ENCODE results near the gene GRK3. TPM values are rescaled to one million over a fixed set of nuclear protein-coding genes. Genes with fewer than 3 reads are reported as not detected.

Gene GRK3
- total RNA-seq, 1 experiment from 2014 or later = 0.37 TPM

DNA sequence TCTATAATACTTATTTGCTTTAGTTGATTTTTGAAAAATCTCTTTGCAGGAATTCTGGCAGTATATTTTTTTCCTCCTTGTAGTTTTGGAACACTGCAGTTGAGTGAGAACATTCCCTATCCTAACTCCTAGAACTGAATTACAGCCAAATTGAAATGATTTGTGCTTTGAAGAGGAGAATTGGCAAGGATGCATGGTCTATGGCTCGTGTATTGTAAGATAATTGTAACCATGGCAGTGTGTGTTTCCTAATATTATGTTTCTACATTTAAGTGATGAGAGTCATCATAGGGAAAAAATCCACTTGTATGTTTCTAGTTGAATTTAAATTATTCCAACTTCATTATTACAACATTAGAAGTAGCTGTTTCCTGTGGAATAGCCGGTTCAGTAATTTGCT is 96.6 kb downstream of the GRK3 start:
- no peaks in the 10 kb centered on the region for H3F3A ChIP-seq (ENCODE audit: insufficient read depth, low read depth)
- TF ChIP-seq, protein P1, sequence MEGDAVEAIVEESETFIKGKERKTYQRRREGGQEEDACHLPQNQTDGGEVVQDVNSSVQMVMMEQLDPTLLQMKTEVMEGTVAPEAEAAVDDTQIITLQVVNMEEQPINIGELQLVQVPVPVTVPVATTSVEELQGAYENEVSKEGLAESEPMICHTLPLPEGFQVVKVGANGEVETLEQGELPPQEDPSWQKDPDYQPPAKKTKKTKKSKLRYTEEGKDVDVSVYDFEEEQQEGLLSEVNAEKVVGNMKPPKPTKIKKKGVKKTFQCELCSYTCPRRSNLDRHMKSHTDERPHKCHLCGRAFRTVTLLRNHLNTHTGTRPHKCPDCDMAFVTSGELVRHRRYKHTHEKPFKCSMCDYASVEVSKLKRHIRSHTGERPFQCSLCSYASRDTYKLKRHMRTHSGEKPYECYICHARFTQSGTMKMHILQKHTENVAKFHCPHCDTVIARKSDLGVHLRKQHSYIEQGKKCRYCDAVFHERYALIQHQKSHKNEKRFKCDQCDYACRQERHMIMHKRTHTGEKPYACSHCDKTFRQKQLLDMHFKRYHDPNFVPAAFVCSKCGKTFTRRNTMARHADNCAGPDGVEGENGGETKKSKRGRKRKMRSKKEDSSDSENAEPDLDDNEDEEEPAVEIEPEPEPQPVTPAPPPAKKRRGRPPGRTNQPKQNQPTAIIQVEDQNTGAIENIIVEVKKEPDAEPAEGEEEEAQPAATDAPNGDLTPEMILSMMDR (conservative IDR thresholded peaks at IDR 0.05) = no peak
- no peak for TF ChIP-seq EZH2 (IDR thresholded peaks at IDR 0.05; ENCODE audit: low read depth)
- H3K79me2 ChIP-seq (ENCODE audit: low read depth) = no peaks in the 10 kb centered on the region
- no peak overlapping the region for H3K4me2 ChIP-seq
- H2AFZ ChIP-seq = no peak overlapping the region
- no peak overlapping the region for H3K4me3 ChIP-seq
- no peaks in the 10 kb centered on the region for H3K36me3 ChIP-seq (ENCODE audit: low read depth)
- no peaks in the 10 kb centered on the region for H3K9me3 ChIP-seq (ENCODE audit: insufficient read depth, low read depth)
- no peak for DNase-seq
- H3K27ac ChIP-seq = no peak overlapping the region
- ChIA-PET CTCF (no interaction called here), POLR2A (ENCODE audit: unreplicated experiment) (no interaction called here)
- no TSS peak for BruUV-seq (replicated peaks)
- H3K27me3 ChIP-seq (ENCODE audit: insufficient read depth, low read depth) = peaks cover 7% of the 10 kb centered on the region; the same call in 1 of the 2 replicates
- no peaks in the 10 kb centered on the region for H3K4me1 ChIP-seq (replicated peaks; ENCODE audit: insufficient read depth)
- intact Hi-C loops (cut with micrococcal nuclease; ENCODE audit: unreplicated experiment) = no loop called here
- no peaks in the 10 kb centered on the region for H4K20me1 ChIP-seq (ENCODE audit: insufficient read depth)
- no peaks in the 10 kb centered on the region for H3K9me2 ChIP-seq (ENCODE audit: insufficient read depth)

DNA sequence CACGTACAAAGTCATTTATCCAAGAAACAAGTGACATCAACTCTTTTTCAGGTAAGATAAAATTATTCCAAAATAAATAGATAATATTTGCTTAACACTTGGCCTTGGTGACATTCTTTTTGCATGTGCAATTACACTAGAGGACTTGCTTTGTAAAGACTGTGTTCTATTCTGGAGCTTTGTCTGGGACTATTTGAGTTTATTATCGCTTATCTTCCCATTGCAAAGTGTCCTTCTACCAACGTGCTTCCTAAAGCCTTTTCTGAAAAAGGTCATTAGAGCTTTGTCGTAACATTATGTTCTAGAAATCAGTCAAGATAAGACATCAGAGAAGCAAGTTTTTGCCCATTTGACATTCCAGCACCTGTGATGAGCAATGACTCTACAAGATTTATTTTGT is 99.2 kb downstream of the GRK3 start:
- H3K4me2 ChIP-seq = no peak overlapping the region
- no peak for TF ChIP-seq EZH2 (IDR thresholded peaks at IDR 0.05; ENCODE audit: low read depth)
- TF ChIP-seq, protein P1 (conservative IDR thresholded peaks at IDR 0.05) = no peak

DNA sequence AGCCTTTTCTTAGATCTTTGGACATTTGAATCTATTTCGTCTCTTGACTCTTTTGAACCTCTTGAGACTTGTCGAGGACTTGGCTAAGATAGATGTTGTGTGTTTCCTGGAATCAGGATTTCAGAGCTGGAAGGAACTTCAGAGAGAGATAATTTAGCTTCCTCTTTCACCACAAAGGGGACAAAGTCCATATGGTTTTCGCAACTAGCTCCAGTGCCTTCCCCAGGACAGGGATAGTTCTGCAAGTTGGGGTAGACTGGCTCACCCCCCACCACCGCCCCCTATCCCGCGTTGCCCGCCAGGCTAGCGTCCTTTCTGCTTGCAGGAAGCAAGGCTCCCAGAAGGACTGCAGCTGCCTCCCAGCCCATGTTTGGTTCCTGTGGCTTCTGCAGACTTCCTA is 101.8 kb downstream of the GRK3 start:
- Histone ChIP-seq H3K27ac (no peak overlapping the region), H3K4me1 (replicated peaks; ENCODE audit: insufficient read depth) (no peaks in the 10 kb centered on the region), H3K79me2 (ENCODE audit: low read depth) (no peaks in the 10 kb centered on the region), H3K4me2 (no peak overlapping the region), H2AFZ (no peak overlapping the region), H4K20me1 (ENCODE audit: insufficient read depth) (no peaks in the 10 kb centered on the region), H3K27me3 (ENCODE audit: insufficient read depth, low read depth) (peaks cover 7% of the 10 kb centered on the region; the same call in 1 of the 2 replicates), H3K9me2 (ENCODE audit: insufficient read depth) (no peaks in the 10 kb centered on the region), H3F3A (ENCODE audit: insufficient read depth, low read depth) (no peaks in the 10 kb centered on the region), H3K4me3 (no peak overlapping the region), H3K9me3 (ENCODE audit: insufficient read depth, low read depth) (no peaks in the 10 kb centered on the region), H3K36me3 (ENCODE audit: low read depth) (no peaks in the 10 kb centered on the region)
- no peak for DNase-seq
- ChIA-PET POLR2A (ENCODE audit: unreplicated experiment) (no interaction called here), CTCF (interaction anchor here (0.7 kb wide), 1 partner anchor 57 kb away, joined by 3 read pairs; no protein-coding TSS in a partner anchor)
- TF ChIP-seq EZH2 (IDR thresholded peaks at IDR 0.05; ENCODE audit: low read depth) = no peak
- BruUV-seq (replicated peaks) = no TSS peak
- intact Hi-C loops (cut with micrococcal nuclease; ENCODE audit: unreplicated experiment) = no loop called here

More for the DNA sequence above, 99.2 kb downstream of the GRK3 start:
- Histone ChIP-seq H4K20me1 (ENCODE audit: insufficient read depth) (no peaks in the 10 kb centered on the region), H3K4me3 (no peak overlapping the region), H3K79me2 (ENCODE audit: low read depth) (no peaks in the 10 kb centered on the region), H3K27me3 (ENCODE audit: insufficient read depth, low read depth) (peaks cover 7% of the 10 kb centered on the region; the same call in 1 of the 2 replicates), H3F3A (ENCODE audit: insufficient read depth, low read depth) (no peaks in the 10 kb centered on the region), H3K4me1 (replicated peaks; ENCODE audit: insufficient read depth) (no peaks in the 10 kb centered on the region), H3K27ac (no peak overlapping the region), H2AFZ (no peak overlapping the region), H3K9me2 (ENCODE audit: insufficient read depth) (no peaks in the 10 kb centered on the region), H3K9me3 (ENCODE audit: insufficient read depth, low read depth) (no peaks in the 10 kb centered on the region), H3K36me3 (ENCODE audit: low read depth) (no peaks in the 10 kb centered on the region)
- no peak for DNase-seq
- intact Hi-C loops (cut with micrococcal nuclease; ENCODE audit: unreplicated experiment) = no loop called here
- POLR2A ChIA-PET (ENCODE audit: unreplicated experiment) = no interaction called here
- CTCF ChIA-PET = no interaction called here
- no TSS peak for BruUV-seq (replicated peaks)

DNA sequence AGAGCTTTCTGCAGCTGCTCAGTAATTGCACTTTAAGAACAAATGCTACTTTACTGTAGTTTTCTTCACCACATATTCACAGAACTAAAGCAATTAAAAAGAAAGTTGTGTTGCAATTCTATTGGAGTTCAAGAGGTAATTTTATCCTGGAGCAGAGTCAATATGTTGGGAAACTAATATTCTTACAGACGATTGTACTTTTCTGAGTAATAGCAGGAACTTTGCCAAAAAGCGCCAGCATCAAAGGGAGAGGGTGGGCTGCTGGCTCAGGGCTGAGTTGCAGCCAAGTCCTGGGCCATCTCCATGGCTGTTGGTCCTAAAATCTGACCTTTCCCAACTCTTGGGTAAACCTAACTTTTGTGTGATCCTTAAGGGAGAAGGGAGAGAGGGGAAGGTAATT is 104.0 kb downstream of the GRK3 start:
- Histone ChIP-seq H3F3A (ENCODE audit: insufficient read depth, low read depth) (no peaks in the 10 kb centered on the region), H3K4me1 (replicated peaks; ENCODE audit: insufficient read depth) (no peaks in the 10 kb centered on the region), H3K27me3 (ENCODE audit: insufficient read depth, low read depth) (peaks cover 7% of the 10 kb centered on the region), H3K27ac (no peak overlapping the region), H3K79me2 (ENCODE audit: low read depth) (no peaks in the 10 kb centered on the region), H4K20me1 (ENCODE audit: insufficient read depth) (no peaks in the 10 kb centered on the region), H3K9me2 (ENCODE audit: insufficient read depth) (no peaks in the 10 kb centered on the region), H3K4me3 (no peak overlapping the region), H3K9me3 (ENCODE audit: insufficient read depth, low read depth) (no peaks in the 10 kb centered on the region), H3K4me2 (no peak overlapping the region), H2AFZ (no peak overlapping the region), H3K36me3 (ENCODE audit: low read depth) (no peaks in the 10 kb centered on the region)
- no peak for DNase-seq
- intact Hi-C loops (cut with micrococcal nuclease; ENCODE audit: unreplicated experiment) = no loop called here
- BruUV-seq (replicated peaks) = no TSS peak
- no peak for TF ChIP-seq EZH2 (IDR thresholded peaks at IDR 0.05; ENCODE audit: low read depth)
- TF ChIP-seq, protein P1 (conservative IDR thresholded peaks at IDR 0.05) = no peak
- CTCF ChIA-PET = no interaction called here
- POLR2A ChIA-PET (ENCODE audit: unreplicated experiment) = no interaction called here
